NCI-H446 (cell line): ENCODE results near the gene POLN.

Experiments used
- DNase-seq, 2 experiments: peaks; one replicate each; lab custom pipeline; 2025; lab: John Stamatoyannopoulos, UW

Gene POLN

GRCh38 chr4:2263926-2264321 lies 22.0 kb upstream of the POLN start:
- DNase-seq = no peak

GRCh38 chr4:2262944-2263250 lies 21.0 kb upstream of the POLN start:
- DNase-seq = no peak

- peak; percentile 84 to 98 for DNase-seq
These were observed 20.4 kb upstream of the POLN start for GRCh38 chr4:2262145-2262943.

- no peak for DNase-seq
These were observed 19.9 kb upstream of the POLN start, which contains the start of gene MXD4 for GRCh38 chr4:2261853-2262144. TSS of gene MXD4 (minus strand) at chr4:2262109. CDS start at chr4:2261980, 129 bp downstream.

- DNase-seq = peak in 1 of 2 experiments; percentile 31
These were observed 19.4 kb upstream of the POLN start for GRCh38 chr4:2261110-2261852.

GRCh38 chr4:2260344-2261109 lies 18.6 kb upstream of the POLN start:
- no peak for DNase-seq

- DNase-seq = no peak
These were observed 17.8 kb upstream of the POLN start for GRCh38 chr4:2259541-2260343.

GRCh38 chr4:2259036-2259540 lies 17.2 kb upstream of the POLN start:
- DNase-seq = no peak

GRCh38 chr4:2258091-2259035 lies 16.4 kb upstream of the POLN start:
- DNase-seq = no peak

- DNase-seq = no peak
These were observed 15.6 kb upstream of the POLN start for GRCh38 chr4:2257361-2258081.

GRCh38 chr4:2256781-2257191 lies 14.9 kb upstream of the POLN start:
- no peak for DNase-seq

- no peak for DNase-seq
These were observed 14.3 kb upstream of the POLN start for GRCh38 chr4:2256156-2256731.

- DNase-seq = no peak
These were observed 13.7 kb upstream of the POLN start for GRCh38 chr4:2255501-2256155.

- no peak for DNase-seq
These were observed 13.0 kb upstream of the POLN start for GRCh38 chr4:2254665-2255500.

GRCh38 chr4:2253160-2254084 lies 11.5 kb upstream of the POLN start:
- no peak for DNase-seq

- DNase-seq = no peak
These were observed 10.7 kb upstream of the POLN start for GRCh38 chr4:2252530-2253091.
